ENCODE results near the gene TEP1.

- TF ChIP-seq CTCF (IDR thresholded peaks at IDR 0.05) (no peak), POLR2AphosphoS5 (IDR thresholded peaks at IDR 0.05) (no peak)
These were observed 83.9 kb downstream of the TEP1 start for GRCh38 chr14:20329355-20329754.

All from transverse colon (tissue), 4 donors.